T-helper 2 cell treated with Interferon-gamma antibody and Interleukin-4, amounts not matched to agents 100 ng/mL and 5 ng/mL, for 36 hours (primary cell): ENCODE measurements around the gene SLC38A8. TPM values are rescaled to one million over a fixed set of nuclear protein-coding genes. Genes with fewer than 3 reads are reported as not detected.

ENCODE experiments used
- intact Hi-C: fragments of 100-400 bp; cut with micrococcal nuclease; formaldehyde crosslinking; loops from one replicate; pipeline ENCODE4 v1.15.1; 2023
- total RNA-seq: library from RNA; stranded (reverse); gene quantifications from 2 replicates; pipeline ENCODE4 v1.2.3, GENCODE V29; 2022

SLC38A8 gene
- total RNA-seq, 1 donor from 2014 or later = not detected

- intact Hi-C loops = no loop called here
Observed at GRCh38 chr16:83972256-83973008, 70.2 kb downstream of the SLC38A8 start.

GRCh38 chr16:83971165-83972130 lies 71.1 kb downstream of the SLC38A8 start:
- intact Hi-C loops = no loop called here

- intact Hi-C loops = no loop called here
Observed at GRCh38 chr16:83970430-83970815, 72.2 kb downstream of the SLC38A8 start.

- intact Hi-C loops = no loop called here
Observed at GRCh38 chr16:83969771-83970429, 72.7 kb downstream of the SLC38A8 start.

GRCh38 chr16:83968891-83969649 lies 73.5 kb downstream of the SLC38A8 start:
- intact Hi-C loops = no loop called here

- intact Hi-C loops = no loop called here
Observed at GRCh38 chr16:83968306-83968851, 74.2 kb downstream of the SLC38A8 start.

GRCh38 chr16:83967838-83968305 lies 74.7 kb downstream of the SLC38A8 start, which contains the start of gene NECAB2:
TSS of gene NECAB2 (plus strand) at chr16:83968244. CDS start at chr16:83968649, 405 bp downstream.
- intact Hi-C loops = no loop called here

- intact Hi-C loops = no loop called here
Observed at GRCh38 chr16:83967091-83967490, 75.5 kb downstream of the SLC38A8 start.

GRCh38 chr16:83966153-83966696 lies 76.4 kb downstream of the SLC38A8 start:
- intact Hi-C loops = no loop called here

- intact Hi-C loops = no loop called here
Observed at GRCh38 chr16:83965444-83966152, 77.0 kb downstream of the SLC38A8 start.

GRCh38 chr16:83964684-83965443 lies 77.7 kb downstream of the SLC38A8 start:
- intact Hi-C loops = no loop called here

GRCh38 chr16:83963277-83964119 lies 79.1 kb downstream of the SLC38A8 start:
- intact Hi-C loops = no loop called here

GRCh38 chr16:83961591-83961990 lies 81.0 kb downstream of the SLC38A8 start:
- intact Hi-C loops = no loop called here

- intact Hi-C loops = no loop called here
Observed at GRCh38 chr16:83960521-83961249, 81.9 kb downstream of the SLC38A8 start.
